GM12891 (cell line): ENCODE data around the gene SLCO3A1.

Experiments used
- POLR2A ChIP-seq: IDR thresholded peaks from 2 replicates; pipeline ENCODE4 v1.6.1; 2011; ENCODE audit warnings: low read depth, low read length, control low read depth
- POLR2AphosphoS5 ChIP-seq: IDR thresholded peaks from 2 replicates; pipeline ENCODE4 v1.6.1; 2011; ENCODE audit warnings: low read depth, low read length, control low read depth
- POU2F2 ChIP-seq: IDR thresholded peaks from 2 replicates; pipeline ENCODE4 v1.6.1; 2011; ENCODE audit warnings: low read depth, mild to moderate bottlenecking, control low read depth, low read length, moderate library complexity
- SPI1 ChIP-seq: IDR thresholded peaks from 2 replicates; pipeline ENCODE4 v1.6.1; 2011; ENCODE audit warnings: low read depth, low read length, control low read depth
- TAF1 ChIP-seq: IDR thresholded peaks from 2 replicates; pipeline ENCODE4 v1.6.1; 2011; ENCODE audit warnings: low read depth, low read length, control low read depth

GRCh38 chr15:92079047-92079446, 225.5 kb downstream of the SLCO3A1 start:
- no peak for TF ChIP-seq POLR2A
- TF ChIP-seq POLR2AphosphoS5 = no peak
- no peak for TF ChIP-seq TAF1
- no peak for TF ChIP-seq SPI1
- no peak for TF ChIP-seq POU2F2
